ENCODE results near the gene GPX5.
"Not testable (repeated sequence)": the region's sequence is repeated elsewhere in the genome, so short reads cannot be mapped to it uniquely, and the experiment has no call there.

The GPX5 gene

GRCh38 chr6:28515676-28516075, 10.0 kb upstream of the GPX5 start, which contains the start of gene GPX6:
GPX6 (minus strand) TSS chr6:28515793; CDS start chr6:28515743, 50 bp downstream.
- no peak for DNase-seq (ENCODE audit: low spot score)

GRCh38 chr6:28517964-28518363, 7.7 kb upstream of the GPX5 start:
- DNase-seq (ENCODE audit: low spot score): no peak

- no peak for DNase-seq (ENCODE audit: low spot score)
Observed at GRCh38 chr6:28522594-28523240, 3.0 kb upstream of the GPX5 start.

- no peak for DNase-seq (ENCODE audit: low spot score)
Observed at GRCh38 chr6:28523241-28523622, 2.4 kb upstream of the GPX5 start.

- no peak for DNase-seq (ENCODE audit: low spot score)
Observed at GRCh38 chr6:28530777-28531176, 5.1 kb downstream of the GPX5 start.

- no peak for DNase-seq (ENCODE audit: low spot score)
Observed at GRCh38 chr6:28531479-28532128, 5.9 kb downstream of the GPX5 start.

GRCh38 chr6:28534306-28534705, 8.6 kb downstream of the GPX5 start:
- no peak for DNase-seq (ENCODE audit: low spot score)

- no peak for DNase-seq (ENCODE audit: low spot score)
Observed at GRCh38 chr6:28534875-28535274, 9.2 kb downstream of the GPX5 start.

- DNase-seq (ENCODE audit: low spot score): no peak
Observed at GRCh38 chr6:28537065-28537464, 11.4 kb downstream of the GPX5 start.

GRCh38 chr6:28537509-28538140, 11.9 kb downstream of the GPX5 start:
- peak; percentile 17 for DNase-seq (ENCODE audit: low spot score)

GRCh38 chr6:28541996-28542395, 16.3 kb downstream of the GPX5 start:
- no peak for DNase-seq (ENCODE audit: low spot score)

GRCh38 chr6:28542440-28543296, 17.0 kb downstream of the GPX5 start:
- DNase-seq (ENCODE audit: low spot score): peak; percentile 79

GRCh38 chr6:28543651-28544610, 18.2 kb downstream of the GPX5 start:
- no peak for DNase-seq (ENCODE audit: low spot score)

- DNase-seq (ENCODE audit: low spot score): no peak
Observed at GRCh38 chr6:28545955-28546354, 20.3 kb downstream of the GPX5 start.

GRCh38 chr6:28547003-28547402, 21.3 kb downstream of the GPX5 start:
- not testable (repeated sequence) for DNase-seq (ENCODE audit: low spot score)

GRCh38 chr6:28551891-28552666, 26.4 kb downstream of the GPX5 start:
- no peak for DNase-seq (ENCODE audit: low spot score)

GRCh38 chr6:28553384-28553985, 27.8 kb downstream of the GPX5 start:
- no peak for DNase-seq (ENCODE audit: low spot score)

- no peak for DNase-seq (ENCODE audit: low spot score)
Observed at GRCh38 chr6:28553986-28554881, 28.6 kb downstream of the GPX5 start.

GRCh38 chr6:28555136-28555535, 29.5 kb downstream of the GPX5 start:
- no peak for DNase-seq (ENCODE audit: low spot score)

Measured in COLO829 (cell line).